DOHH2 (cell line): ENCODE data around the gene MACC1.
"Not testable (repeated sequence)": the region's sequence is repeated elsewhere in the genome, so short reads cannot be mapped to it uniquely, and the experiment has no call there.

Source experiments
- H3F3A ChIP-seq: fragments of 200-600 bp; sonication (generic), shearing (Covaris generic); 2 replicates; pipeline ENCODE4 v1.6.0; 2016; ENCODE audit warnings: antibody characterized with exemption, mild to moderate bottlenecking; ENCODE audit not compliant: control insufficient read depth, insufficient read depth
- H3K27ac ChIP-seq: fragments of 200-600 bp; sonication (generic); 2 replicates; pipeline ENCODE4 v1.5.1; 2014; ENCODE audit warnings: low read depth, mild to moderate bottlenecking, low read length, moderate library complexity
- H3K27me3 ChIP-seq: fragments of 200-600 bp; sonication (generic); 2 replicates; pipeline ENCODE4 v1.6.1; 2014; ENCODE audit warnings: mild to moderate bottlenecking, low read length, mixed read lengths; ENCODE audit not compliant: control insufficient read depth
- H3K36me3 ChIP-seq: fragments of 200-600 bp; sonication (generic); 2 replicates; pipeline ENCODE4 v1.6.1; 2014; ENCODE audit warnings: mild to moderate bottlenecking, low read length, moderate library complexity, mixed read lengths; ENCODE audit not compliant: control insufficient read depth
- H3K4me1 ChIP-seq: fragments of 200-600 bp; sonication (generic); 2 replicates; pipeline ENCODE4 v1.6.1; 2014; ENCODE audit warnings: mild to moderate bottlenecking, low read length, mixed read lengths; ENCODE audit not compliant: control insufficient read depth
- H3K4me2 ChIP-seq: fragments of 200-600 bp; sonication (generic); 2 replicates; pipeline ENCODE4 v1.6.0; 2014; ENCODE audit warnings: mild to moderate bottlenecking, low read length, moderate library complexity
- H3K4me3 ChIP-seq: fragments of 200-600 bp; sonication (generic); 2 replicates; pipeline ENCODE4 v1.5.1; 2014; ENCODE audit warnings: mild to moderate bottlenecking, low read length, mixed read lengths
- H3K79me2 ChIP-seq: fragments of 200-600 bp; sonication (generic); 2 replicates; pipeline ENCODE4 v1.6.1; 2014; ENCODE audit warnings: mild to moderate bottlenecking, low read length, mixed read lengths; ENCODE audit not compliant: control insufficient read depth
- H3K9me2 ChIP-seq: fragments of 200-600 bp; sonication (generic); replicated peaks from 2 replicates; pipeline ENCODE4 v1.6.1; 2014; ENCODE audit warnings: mild to moderate bottlenecking, low read length, mixed read lengths; ENCODE audit not compliant: control insufficient read depth
- H3K9me3 ChIP-seq: fragments of 200-600 bp; sonication (generic); 2 replicates; pipeline ENCODE4 v1.6.1; 2014; ENCODE audit warnings: antibody characterized with exemption, low read length, mixed read lengths; ENCODE audit not compliant: control insufficient read depth, insufficient read depth
- H4K20me1 ChIP-seq: fragments of 200-600 bp; sonication (generic); 2 replicates; pipeline ENCODE4 v1.6.0; 2014; ENCODE audit warnings: low read depth, mild to moderate bottlenecking, antibody characterized with exemption, low read length, moderate library complexity; ENCODE audit not compliant: control insufficient read depth, insufficient read depth
- EZH2phosphoT487 ChIP-seq: fragments of 200-600 bp; sonication (generic); IDR thresholded peaks from 2 replicates; pipeline ENCODE4 v1.6.1; 2017; ENCODE audit warnings: borderline replicate concordance, mild to moderate bottlenecking, antibody characterized with exemption, low read length, moderate library complexity, mixed read lengths
- TF ChIP-seq, protein P1 (sequence below): fragments of 200-600 bp; sonication (generic); IDR thresholded peaks from one replicate; pipeline ENCODE4 v1.5.1; 2014; ENCODE audit warnings: antibody characterized with exemption, mild to moderate bottlenecking, low read depth, low read length; ENCODE audit not compliant: poor library complexity, severe bottlenecking

Gene MACC1

DNA sequence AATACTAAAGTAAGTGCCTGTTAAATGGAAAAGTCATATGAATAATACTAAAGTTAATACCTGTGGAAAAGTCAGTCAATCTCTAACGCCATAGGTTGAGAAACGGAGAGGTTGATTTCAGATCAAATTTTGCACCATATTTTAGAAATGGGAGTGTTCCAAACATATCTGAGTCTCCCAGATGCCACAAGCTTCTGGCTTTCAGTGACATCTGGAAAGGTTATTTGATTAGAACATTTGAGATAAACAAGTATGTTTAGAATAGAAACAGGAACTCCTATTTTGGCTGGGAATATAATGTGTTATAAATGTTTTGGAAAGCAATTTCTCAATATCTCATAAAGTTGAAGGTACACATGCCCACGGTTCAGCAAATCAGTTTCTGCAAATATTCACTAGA is 5.8 kb downstream of the MACC1 start:
- no peak for TF ChIP-seq EZH2phosphoT487
- TF ChIP-seq, protein P1, sequence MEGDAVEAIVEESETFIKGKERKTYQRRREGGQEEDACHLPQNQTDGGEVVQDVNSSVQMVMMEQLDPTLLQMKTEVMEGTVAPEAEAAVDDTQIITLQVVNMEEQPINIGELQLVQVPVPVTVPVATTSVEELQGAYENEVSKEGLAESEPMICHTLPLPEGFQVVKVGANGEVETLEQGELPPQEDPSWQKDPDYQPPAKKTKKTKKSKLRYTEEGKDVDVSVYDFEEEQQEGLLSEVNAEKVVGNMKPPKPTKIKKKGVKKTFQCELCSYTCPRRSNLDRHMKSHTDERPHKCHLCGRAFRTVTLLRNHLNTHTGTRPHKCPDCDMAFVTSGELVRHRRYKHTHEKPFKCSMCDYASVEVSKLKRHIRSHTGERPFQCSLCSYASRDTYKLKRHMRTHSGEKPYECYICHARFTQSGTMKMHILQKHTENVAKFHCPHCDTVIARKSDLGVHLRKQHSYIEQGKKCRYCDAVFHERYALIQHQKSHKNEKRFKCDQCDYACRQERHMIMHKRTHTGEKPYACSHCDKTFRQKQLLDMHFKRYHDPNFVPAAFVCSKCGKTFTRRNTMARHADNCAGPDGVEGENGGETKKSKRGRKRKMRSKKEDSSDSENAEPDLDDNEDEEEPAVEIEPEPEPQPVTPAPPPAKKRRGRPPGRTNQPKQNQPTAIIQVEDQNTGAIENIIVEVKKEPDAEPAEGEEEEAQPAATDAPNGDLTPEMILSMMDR, result no peak
- no peak overlapping the region for H3K4me3 ChIP-seq
- no peaks in the 10 kb centered on the region for H3F3A ChIP-seq
- H3K4me2 ChIP-seq, result no peak overlapping the region
- peaks cover 33% of the 10 kb centered on the region for H3K9me3 ChIP-seq
- no peaks in the 10 kb centered on the region for H3K9me2 ChIP-seq
- H3K4me1 ChIP-seq, result peaks cover 11% of the 10 kb centered on the region
- peaks cover 59% of the 10 kb centered on the region for H3K79me2 ChIP-seq
- peaks cover 24% of the 10 kb centered on the region for H3K36me3 ChIP-seq
- no peak overlapping the region for H3K27ac ChIP-seq
- H4K20me1 ChIP-seq, result no peaks in the 10 kb centered on the region
- H3K27me3 ChIP-seq, result no peaks in the 10 kb centered on the region

DNA sequence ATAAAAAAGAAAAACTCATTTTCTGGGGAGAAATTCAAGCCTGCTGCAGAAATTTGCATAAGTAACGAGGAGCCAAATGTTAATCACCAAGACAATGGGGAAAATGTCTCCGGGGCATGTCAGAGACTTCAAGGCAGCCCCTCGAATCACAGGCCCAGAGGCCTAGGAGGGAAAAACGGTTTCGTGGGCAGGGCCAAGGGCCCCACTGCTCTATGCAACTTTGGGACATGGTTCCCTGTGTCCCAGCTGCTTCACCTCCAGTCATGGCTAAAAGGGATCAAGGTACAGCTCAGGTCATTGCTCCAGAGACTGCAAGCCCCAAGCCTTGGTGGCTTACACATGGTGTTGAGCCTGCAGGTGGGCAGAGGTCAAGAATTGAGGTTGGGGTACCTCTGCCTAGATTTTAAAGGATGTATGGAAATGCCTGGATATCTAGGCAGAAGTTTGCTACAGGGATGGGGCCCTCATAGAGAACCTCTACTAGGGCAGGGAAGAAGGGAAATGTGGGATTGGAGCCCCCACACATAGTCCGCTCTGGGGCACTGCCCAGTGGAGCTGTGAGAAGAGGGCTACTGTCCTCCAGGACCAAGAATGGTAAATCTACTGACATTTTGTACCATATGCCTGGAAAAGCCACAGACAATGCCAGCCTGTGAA is 8.4 kb downstream of the MACC1 start:
- Histone ChIP-seq H3K27ac (no peak overlapping the region), H3K79me2 (peaks cover 42% of the 10 kb centered on the region), H3F3A (no peaks in the 10 kb centered on the region), H4K20me1 (no peaks in the 10 kb centered on the region), H3K27me3 (no peaks in the 10 kb centered on the region), H3K9me2 (no peaks in the 10 kb centered on the region), H3K36me3 (peaks cover 24% of the 10 kb centered on the region), H3K4me3 (no peak overlapping the region), H3K4me2 (no peak overlapping the region), H3K4me1 (no peaks in the 10 kb centered on the region), H3K9me3 (peaks cover 33% of the 10 kb centered on the region)
- TF ChIP-seq, protein P1, result no peak
- no peak for TF ChIP-seq EZH2phosphoT487

DNA sequence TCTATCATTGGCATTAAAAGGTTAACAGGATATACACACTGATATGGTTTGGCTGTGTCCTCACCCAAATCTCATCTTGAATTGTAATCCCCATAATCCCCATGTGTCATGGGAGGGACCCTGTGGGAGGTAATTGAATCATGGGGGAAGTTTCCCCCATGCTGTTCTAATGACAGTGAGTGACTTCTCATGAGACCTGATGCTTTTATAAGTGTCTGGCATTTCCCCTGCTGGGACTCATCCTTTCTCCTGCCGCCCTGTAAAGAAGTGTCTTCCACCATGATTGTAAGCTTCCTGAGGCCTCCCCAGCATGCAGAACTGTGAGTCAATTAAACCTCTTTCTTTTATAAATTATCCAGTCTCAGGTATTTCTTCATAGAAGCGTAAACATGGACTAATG is 9.4 kb downstream of the MACC1 start:
- not testable (repeated sequence) for H3K27ac ChIP-seq, H3K4me3 ChIP-seq, H3K4me1 ChIP-seq, H3K27me3 ChIP-seq, H3K9me2 ChIP-seq, H4K20me1 ChIP-seq, H3K4me2 ChIP-seq, H3F3A ChIP-seq
- peaks cover 17% of the 10 kb centered on the region for H3K36me3 ChIP-seq
- H3K9me3 ChIP-seq, result peaks cover 28% of the 10 kb centered on the region
- H3K79me2 ChIP-seq, result peaks cover 33% of the 10 kb centered on the region

DNA sequence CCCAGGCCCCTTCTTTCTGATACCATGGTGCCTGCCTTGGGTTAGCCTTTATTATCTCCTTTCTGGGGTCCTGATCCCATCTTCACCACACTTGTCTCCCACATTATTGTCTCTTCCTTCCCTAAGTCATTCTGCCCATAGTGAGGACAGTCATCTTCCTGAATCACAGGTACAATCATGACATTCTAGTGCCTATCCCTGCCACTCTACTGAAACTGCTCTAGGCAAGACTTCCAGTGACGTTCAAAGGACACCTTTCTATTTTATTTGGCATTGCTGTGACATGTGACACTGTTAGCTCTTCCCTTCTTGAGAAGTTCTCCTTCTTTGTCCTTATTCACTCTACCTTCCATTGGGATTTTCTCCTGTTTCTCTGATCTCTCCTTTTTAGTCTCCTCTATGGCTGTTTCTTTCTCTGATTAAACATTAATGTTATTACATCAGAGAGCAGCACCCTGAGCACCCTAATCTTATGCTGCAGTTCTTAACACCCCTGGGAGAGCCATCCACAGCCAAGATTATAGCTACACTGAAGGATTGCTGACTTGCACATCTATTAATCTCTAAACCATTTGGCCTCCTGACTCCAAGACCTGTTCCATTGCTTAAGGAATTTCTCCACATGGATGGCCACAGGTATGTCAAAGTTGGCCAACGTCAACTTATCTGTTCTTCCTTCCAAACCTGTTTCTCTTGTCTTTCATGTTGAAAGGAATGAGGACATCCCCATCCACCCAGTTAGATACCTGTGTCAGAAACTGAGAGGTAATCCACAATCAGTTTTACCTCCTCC is 10.9 kb downstream of the MACC1 start:
- no peaks in the 10 kb centered on the region for H3F3A ChIP-seq
- no peaks in the 10 kb centered on the region for H3K27me3 ChIP-seq
- H3K4me3 ChIP-seq, result no peak overlapping the region
- peaks cover 27% of the 10 kb centered on the region for H3K79me2 ChIP-seq
- H3K9me2 ChIP-seq, result no peaks in the 10 kb centered on the region
- TF ChIP-seq, protein P1, result no peak
- TF ChIP-seq EZH2phosphoT487, result no peak
- no peak overlapping the region for H3K4me2 ChIP-seq
- peaks cover 9% of the 10 kb centered on the region for H3K4me1 ChIP-seq
- H3K9me3 ChIP-seq, result peaks cover 28% of the 10 kb centered on the region
- no peak overlapping the region for H3K27ac ChIP-seq
- no peaks in the 10 kb centered on the region for H4K20me1 ChIP-seq
- H3K36me3 ChIP-seq, result peaks cover 14% of the 10 kb centered on the region
